CD4-positive, alpha-beta T cell treated with Interleukin-17A for 4 hours (primary cell): ENCODE data around the gene SPIB.

Source experiments
- DNase-seq: peaks from one replicate; pipeline ENCODE4 v3.0.0-alpha.2; 2020; ENCODE audit warnings: mixed read lengths

Gene SPIB

DNA sequence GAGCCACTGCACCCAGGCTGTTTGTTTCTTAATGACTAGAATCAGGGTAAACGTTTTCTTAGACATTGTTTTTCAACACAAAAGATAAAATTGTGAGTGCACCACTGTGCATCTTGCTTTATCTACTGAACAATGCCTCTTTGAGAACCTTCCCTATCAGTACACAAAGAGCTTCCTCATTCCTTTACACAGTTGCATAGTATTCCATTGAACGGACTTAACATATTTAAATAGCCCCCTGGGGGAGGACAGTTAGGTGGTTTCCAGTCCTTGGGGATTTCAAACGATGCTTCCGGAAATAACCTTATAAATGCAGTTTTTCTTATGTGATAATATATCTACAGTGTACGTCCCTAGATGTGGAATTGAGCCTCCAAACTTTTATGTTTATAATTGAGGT, 26.0 kb upstream of the SPIB start:
- no peak for DNase-seq

DNA sequence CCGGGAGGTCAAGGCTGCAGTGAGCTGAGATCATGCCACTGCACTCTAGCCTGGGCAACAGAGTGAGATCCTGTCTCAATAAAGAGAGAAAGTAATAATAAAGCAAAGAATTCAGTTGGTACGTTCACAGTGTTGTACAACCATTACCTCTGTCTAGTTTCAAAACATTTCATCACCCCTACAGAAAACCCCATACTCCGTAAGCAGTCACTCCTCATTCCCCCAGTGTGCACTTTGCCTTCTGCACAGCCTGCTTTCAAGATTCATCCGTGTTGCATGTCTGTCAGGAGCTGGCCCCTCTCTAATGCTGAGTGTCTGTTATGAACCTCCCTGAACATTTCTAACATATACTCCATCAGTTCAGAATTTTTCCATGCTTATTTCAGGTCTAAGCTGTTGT, 25.1 kb upstream of the SPIB start:
- no peak for DNase-seq

DNA sequence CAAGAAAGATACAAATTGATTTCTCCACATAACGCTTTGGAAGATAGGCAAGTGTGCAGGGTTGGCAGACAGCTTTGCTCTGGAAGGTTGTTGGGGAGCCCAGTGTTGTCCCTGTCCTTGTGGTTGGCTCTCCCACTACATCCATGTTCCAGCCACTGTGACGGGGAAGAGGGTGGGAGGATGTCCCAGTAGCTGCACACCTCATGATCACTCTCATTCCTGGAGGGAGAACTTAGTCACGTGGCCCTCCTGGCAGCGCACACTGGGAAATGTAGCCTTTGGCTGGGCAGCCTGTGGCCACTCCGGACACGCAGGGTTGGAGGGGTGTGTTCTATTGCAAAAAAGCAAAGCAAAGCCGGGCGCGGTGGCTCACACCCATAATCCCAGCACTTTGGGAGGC, 24.7 kb upstream of the SPIB start:
- no peak for DNase-seq

DNA sequence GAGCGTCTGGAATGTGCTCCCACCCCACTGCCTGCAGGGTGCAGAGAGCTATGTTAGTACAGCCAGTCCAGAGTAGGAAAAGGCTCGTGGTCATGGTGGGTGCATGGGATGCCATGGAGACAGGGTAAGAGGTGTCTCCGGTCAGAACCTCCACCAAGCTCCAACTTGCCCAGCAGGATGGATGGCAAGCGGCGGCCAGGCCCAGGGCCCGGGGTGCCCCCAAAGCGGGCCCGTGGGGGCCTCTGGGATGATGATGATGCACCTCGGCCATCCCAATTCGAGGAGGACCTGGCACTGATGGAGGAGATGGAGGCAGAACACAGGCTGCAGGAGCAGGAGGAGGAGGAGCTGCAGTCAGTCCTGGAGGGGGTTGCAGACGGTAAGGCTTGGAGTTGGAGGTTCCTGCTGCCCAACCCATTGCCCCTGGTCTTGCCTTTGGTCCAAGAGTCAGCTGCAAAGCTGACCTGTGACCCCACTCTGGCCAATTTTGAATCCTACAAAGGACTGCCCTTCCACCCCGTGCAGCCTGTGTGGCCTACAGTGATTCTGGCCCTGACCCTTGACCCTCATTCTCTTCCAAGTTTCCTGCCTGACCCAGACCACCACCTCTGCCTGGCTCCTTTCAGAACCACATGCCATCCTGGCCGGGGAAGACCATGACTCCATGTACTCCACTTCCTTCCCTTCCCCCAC, 19.9 kb upstream of the SPIB start:
- DNase-seq = no peak

DNA sequence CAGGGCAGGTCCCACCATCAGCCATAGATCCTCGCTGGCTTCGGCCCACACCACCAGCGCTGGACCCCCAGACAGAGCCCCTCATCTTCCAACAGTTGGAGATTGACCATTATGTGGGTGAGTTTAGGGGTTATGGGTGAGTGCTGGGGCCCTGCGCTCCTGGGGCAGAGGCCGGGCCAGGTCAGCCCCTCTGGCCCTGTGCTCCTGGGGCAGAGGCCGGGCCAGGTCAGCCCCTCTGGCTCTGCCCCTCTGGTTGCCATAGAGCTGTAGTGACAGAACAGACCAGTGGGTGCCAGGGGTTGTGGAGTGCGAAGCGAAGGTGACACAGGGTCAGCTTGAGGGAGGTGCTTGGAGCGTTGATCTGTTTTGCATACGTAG, 19.4 kb upstream of the SPIB start:
- no peak for DNase-seq

DNA sequence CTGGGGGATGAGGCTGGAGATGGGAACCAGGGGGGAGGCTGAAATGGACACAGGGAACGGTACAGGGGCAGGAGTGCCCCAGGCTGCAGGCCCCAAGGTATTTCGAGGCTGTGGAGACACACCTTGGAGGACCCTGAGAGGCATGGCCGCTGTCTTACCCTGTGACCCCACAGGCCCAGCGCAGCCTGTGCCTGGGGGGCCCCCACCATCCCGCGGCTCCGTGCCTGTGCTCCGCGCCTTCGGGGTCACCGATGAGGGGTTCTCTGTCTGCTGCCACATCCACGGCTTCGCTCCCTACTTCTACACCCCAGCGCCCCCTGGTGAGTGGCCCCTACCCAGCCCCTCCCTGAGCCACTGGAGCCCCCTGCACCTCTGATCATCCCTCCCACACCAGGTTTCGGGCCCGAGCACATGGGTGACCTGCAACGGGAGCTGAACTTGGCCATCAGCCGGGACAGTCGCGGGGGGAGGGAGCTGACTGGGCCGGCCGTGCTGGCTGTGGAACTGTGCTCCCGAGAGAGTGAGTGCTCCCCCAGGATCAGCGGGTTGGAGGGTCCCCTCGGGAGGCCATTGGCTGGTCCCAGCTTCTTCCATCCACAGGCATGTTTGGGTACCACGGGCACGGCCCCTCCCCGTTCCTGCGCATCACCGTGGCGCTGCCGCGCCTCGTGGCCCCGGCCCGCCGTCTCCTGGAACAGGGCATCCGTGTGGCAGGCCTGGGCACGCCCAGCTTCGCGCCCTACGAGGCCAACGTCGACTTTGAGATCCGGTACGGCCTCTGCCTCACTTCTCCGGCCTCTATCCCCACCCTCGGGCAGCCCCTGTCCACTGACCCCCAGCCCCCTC, 16.9 kb upstream of the SPIB start:
- DNase-seq = peak; percentile 21

DNA sequence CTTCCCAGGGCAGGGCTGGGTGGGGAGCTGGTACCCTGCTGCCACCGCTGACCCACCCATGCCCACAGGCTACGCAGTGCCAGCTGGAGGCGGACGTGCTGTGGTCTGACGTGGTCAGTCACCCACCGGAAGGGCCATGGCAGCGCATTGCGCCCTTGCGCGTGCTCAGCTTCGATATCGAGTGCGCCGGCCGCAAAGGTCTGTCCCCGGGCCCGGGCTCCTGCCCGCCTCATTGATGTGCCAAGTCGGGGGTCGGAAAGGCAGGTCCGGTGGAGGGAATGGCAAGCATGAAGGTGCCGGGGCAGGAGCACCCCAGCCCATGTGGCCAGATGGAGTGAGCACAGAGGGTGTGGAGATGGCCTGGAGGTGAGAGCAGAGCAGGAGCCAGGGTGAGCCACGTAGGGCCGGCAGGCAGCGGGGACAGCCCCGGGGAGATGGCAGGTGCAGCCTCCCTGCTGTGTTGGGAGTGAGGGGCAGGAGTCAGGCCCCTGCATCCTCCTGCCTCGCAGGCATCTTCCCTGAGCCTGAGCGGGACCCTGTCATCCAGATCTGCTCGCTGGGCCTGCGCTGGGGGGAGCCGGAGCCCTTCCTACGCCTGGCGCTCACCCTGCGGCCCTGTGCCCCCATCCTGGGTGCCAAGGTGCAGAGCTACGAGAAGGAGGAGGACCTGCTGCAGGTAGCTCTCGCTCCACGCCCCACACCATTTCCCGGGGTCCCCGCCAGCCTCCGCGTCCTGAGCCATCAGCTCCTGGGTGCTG, 16.0 kb upstream of the SPIB start:
- no peak for DNase-seq

DNA sequence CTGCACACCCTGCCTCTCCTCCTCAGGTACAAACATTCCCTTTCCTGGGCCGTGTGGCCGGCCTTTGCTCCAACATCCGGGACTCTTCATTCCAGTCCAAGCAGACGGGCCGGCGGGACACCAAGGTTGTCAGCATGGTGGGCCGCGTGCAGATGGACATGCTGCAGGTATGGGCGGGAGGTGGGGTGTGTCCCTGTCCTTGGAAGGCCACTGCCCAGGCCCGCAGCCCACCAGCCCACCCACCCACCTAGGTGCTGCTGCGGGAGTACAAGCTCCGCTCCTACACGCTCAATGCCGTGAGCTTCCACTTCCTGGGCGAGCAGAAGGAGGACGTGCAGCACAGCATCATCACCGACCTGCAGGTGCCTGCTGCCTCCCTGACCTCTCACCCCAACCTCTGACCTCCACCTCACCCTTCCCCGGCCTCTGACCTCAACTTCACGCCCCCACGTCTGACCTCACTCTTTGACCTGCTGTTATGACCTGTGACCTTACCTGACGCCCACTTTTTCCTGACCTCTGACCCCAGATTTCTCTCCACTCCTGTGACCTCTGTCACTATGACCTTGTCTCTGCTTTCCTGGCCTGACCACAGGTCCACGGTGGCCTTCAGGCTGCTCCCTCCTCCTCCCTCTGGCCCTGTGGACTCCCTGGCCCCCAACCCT, 12.4 kb upstream of the SPIB start:
- DNase-seq = no peak

DNA sequence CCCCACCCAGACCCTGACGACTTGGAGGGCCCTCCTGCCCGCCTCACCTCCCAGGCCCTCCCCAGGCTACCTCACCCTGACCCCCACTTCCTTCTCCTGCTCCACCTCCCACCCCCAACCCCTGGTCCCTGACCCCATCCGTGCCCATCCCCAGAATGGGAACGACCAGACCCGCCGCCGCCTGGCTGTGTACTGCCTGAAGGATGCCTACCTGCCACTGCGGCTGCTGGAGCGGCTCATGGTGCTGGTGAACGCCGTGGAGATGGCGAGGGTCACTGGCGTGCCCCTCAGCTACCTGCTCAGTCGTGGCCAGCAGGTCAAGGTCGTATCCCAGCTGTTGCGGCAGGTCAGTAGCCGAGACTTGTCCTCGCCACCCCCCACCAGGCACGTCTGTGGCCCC, 11.9 kb upstream of the SPIB start:
- DNase-seq = no peak

DNA sequence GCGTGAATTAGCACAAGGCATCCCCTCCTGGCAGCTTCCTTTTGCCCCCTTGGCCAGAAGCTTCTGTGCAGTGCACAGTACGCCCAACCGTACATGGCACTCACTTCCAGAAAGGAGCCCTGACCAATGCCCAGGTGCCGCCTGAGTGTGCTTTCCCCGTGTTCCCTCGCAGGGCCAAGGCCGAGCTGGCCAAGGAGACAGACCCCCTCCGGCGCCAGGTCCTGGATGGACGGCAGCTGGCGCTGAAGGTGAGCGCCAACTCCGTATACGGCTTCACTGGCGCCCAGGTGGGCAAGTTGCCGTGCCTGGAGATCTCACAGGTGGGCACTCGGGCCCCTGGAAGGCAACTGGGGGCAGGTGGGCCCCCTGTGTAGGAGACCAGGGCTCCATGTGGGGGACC, 9.4 kb upstream of the SPIB start:
- no peak for DNase-seq

DNA sequence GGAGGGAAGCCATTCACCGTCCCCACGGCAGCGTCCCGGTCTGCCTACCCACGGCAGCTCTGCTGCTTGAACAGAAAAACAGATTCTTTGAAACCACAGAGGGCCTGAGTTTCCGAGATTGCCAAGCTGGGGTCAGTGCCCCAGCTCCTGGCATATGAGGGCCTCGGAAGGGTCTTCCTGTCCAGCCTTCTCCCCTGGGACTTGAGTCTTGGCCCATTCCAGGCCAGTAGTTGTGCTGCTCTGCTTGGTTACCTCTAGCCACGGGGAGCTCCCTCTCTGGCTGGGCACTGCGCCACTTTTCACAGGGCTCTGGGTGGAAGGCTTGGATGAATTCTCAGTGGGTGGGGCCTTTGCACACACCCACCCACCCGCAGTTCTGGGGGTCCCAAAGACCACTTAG, 8.6 kb upstream of the SPIB start:
- no peak for DNase-seq

DNA sequence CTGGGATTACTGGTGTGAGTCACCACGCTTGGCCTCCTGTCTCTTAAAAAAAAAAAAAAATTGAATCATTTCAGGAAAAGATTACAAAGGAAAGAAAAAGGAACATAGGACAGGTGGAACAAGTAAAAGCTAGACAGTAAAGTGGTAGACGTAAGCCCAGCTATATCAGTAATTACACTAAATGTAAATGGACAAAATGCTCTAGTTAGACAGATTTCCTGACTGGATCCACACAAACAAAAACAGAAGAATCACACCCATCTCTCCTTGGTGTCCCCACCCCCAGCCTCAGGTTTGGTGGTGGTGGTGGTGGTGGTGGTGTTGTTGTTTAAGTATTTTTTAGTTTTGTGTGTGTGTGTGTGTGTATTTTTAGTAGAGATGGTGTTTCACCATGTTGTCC, 6.3 kb upstream of the SPIB start:
- DNase-seq = no peak

DNA sequence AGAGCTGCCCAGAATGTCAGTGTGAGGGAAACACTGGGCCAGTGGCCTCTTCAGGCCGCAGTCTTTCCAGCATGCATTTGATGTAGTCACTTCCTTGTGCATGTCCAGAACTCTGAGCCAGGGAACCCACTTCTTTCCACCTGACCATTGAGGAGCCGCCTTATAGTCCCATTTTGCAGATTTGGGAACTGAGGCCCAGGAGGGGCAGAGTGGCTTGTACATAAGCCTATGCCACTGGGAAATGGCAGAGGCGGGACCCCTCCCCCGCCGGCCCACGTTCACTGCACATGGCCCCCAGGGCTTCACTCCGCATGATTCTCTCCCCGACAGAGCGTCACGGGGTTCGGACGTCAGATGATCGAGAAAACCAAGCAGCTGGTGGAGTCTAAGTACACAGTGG, 5.6 kb upstream of the SPIB start:
- no peak for DNase-seq

DNA sequence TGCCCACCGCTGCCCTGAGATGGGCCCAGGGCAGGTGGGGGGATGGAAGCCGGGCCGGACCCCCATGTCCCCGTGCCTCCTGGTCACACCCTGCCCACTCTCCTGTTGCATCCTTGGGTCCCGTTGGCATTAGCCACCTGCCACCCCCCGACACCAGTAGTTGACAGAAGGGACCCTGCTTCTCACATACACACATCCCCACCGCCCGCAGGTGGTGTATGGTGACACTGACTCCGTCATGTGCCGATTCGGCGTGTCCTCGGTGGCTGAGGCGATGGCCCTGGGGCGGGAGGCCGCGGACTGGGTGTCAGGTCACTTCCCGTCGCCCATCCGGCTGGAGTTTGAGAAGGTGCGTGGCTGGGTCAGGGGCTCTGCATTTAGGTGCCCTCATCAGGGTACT, 5.2 kb upstream of the SPIB start:
- no peak for DNase-seq

DNA sequence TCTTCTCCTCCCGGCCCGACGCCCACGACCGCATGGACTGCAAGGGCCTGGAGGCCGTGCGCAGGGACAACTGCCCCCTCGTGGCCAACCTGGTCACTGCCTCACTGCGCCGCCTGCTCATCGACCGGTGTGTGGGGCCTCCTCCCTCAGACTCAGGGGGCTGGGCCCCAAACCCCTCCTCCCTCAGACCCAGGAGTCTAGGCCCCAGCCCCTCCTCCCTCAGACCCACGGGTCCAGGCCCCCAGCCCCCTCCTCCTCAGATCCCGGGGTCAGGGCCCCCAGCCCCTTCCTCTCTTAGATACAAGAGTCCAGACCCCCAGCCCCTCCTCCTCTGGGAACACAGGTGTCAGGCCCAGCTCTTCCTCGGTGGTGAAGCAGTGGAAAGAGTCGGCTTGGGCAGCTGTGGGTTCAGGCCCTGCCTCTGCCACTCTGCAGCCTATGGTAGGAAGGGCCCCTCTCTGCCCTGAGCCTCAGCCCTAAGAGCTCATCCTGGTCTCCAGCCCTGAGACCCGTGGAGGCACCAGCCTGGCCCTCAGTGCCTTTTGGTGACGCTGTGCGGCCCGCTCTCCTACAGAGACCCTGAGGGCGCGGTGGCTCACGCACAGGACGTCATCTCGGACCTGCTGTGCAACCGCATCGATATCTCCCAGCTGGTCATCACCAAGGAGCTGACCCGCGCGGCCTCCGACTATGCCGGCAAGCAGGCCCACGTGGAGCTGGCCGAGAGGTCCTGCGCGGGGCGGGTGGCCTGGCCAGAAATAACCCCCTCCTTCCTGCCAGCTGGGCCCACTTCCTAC, 3.7 kb upstream of the SPIB start:
- peak; percentile 82 for DNase-seq

DNA sequence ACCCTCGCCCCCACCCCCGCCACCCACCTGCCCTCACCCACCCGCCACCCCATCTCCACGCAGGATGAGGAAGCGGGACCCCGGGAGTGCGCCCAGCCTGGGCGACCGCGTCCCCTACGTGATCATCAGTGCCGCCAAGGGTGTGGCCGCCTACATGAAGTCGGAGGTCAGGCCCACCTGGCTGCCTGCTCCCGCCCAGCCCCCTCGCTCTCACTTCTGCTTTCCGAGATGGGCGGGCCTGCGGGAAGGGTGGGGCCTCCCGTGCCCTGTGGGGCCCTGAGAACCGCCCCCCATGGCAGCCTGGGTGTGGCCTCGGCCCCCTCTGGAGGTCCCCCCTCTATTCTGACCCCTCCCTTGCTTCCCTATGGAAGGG, 3.1 kb upstream of the SPIB start:
- DNase-seq = no peak

DNA sequence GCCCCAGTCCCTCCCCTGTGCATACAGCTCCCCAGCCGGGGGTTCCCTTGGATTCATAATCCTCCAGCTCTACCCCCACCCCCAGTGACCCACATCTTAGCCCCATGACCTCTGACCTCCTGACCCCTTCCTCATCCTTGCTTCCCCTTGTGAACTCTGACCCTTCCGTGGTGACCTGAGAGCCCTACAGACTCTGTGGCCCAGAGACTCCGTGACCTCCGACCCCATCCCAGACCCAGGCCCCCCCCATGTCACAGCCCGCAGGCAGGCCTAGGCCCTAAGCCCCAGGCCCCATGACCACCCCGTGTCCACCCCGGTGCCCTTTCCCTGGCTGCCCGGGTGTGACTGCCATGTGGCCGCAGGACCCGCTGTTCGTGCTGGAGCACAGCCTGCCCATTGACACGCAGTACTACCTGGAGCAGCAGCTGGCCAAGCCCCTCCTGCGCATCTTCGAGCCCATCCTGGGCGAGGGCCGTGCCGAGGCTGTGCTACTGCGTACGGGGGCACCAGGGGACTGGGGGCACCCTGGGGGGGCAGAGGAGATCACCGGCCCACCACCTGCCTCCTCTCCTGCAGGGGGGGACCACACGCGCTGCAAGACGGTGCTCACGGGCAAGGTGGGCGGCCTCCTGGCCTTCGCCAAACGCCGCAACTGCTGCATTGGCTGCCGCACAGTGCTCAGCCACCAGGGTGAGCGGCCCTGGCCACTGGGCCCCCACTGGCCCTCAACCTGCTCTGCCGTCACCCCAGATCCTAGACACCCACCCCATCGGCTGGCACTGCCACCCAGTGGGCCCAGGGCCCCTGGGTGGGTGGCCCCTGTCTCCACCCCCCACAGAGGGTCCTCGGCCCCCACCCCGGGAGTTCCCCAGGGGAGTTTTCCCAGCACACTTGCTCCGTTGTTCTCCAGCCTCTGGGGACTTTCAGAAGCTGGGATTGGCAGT, 2.4 kb upstream of the SPIB start:
- no peak for DNase-seq

DNA sequence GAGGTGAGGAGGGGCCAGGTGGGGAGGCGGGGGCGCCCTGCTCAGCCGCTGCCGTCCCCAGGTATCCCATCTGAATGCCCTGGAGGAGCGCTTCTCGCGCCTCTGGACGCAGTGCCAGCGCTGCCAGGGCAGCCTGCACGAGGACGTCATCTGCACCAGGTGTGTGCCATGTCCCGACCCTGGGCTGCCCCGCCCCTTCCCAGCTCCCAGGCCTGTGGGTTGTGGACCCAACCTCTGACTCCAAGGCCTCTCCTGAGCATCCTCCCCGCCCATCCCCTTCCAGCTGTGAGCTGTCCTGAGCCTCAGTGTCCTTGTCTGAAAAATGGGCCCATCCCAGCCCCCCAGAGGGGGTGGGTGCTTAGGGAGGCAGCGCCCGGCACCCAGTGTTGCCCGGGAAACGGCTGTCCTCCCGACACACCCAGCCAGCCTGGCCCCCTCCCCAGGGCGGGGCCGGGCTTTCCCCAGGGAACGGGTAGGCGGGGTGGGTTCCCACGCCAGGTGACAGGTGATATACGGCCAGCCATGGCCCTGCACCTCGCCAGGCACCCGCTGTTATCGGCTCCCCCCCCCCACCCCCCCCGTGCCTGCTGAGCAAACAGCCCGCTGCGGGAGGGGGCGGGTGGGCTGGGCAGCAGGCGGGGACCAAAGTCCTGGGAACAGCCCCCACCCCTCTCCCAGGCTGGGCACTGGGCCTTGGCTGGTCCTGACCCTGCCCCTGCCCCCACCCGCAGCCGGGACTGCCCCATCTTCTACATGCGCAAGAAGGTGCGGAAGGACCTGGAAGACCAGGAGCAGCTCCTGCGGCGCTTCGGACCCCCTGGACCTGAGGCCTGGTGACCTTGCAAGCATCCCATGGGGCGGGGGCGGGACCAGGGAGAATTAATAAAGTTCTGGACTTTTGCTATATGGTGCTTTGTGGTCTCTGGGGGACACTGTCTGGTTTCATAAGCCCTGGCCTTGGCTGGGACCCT, 1.3 kb upstream of the SPIB start:
- no peak for DNase-seq

DNA sequence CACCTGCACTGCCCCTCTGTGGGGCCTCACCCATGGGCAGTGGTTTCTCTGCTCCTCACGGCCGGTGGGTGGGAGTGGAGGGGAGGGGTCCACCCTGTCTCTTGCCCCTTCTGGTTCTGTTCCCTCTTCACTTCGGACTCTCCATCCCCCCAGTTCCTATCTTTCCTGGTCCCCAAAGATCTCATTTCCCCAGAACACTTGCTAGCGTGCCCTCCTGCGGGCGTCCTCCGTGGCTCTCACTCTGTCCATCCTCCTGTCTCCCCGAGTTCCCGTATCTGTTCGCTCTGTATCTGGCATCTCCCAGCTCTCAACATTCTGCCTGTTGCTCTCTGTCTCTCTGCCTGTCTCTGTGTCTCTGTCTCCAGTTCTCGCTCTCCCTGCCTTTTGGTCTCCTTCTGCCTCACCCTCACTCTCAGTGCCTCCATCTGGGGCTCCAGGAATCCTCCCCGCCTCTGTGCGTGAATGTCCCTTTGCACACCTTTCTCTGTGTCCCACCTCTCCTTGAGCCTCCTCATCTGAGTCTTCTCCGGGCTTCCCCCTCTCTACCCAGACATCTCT, 363 bp downstream of the SPIB start:
- no peak for DNase-seq

DNA sequence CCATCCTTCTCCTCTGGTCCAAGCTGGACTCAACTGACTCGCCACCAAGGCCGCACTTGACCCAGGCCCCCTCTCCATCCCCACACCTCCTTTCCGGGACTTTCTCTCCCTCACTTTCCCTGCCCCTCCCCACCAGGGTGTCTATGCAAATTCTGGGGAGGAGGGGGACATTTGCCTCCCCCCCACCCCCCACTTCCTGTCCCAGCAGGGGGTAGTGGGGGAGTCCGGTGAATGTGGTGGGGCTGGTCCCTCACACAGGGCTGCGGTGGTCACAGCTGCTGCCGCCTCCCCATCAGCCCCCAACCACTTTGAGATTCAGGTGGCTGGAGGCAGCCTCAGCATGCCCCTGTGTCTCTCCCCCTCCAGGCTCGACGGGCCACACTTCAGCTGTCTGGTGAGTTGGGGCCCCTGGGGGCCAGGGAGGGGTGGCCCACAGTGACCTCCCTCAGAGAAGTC, 870 bp downstream of the SPIB start:
- DNase-seq = no peak
